GM12872 (cell line): Measurements from ENCODE around the gene CBLC.

Source experiments
- TF ChIP-seq, protein P1 (sequence below): IDR thresholded peaks from 3 replicates; pipeline ENCODE4 v1.5.1; 2011; ENCODE audit warnings: low read depth, mild to moderate bottlenecking, low read length, moderate library complexity; ENCODE audit not compliant: insufficient read depth

The CBLC gene

GRCh38 chr19:44785993-44786392 lies 8.3 kb downstream of the CBLC start:
- TF ChIP-seq, protein P1, sequence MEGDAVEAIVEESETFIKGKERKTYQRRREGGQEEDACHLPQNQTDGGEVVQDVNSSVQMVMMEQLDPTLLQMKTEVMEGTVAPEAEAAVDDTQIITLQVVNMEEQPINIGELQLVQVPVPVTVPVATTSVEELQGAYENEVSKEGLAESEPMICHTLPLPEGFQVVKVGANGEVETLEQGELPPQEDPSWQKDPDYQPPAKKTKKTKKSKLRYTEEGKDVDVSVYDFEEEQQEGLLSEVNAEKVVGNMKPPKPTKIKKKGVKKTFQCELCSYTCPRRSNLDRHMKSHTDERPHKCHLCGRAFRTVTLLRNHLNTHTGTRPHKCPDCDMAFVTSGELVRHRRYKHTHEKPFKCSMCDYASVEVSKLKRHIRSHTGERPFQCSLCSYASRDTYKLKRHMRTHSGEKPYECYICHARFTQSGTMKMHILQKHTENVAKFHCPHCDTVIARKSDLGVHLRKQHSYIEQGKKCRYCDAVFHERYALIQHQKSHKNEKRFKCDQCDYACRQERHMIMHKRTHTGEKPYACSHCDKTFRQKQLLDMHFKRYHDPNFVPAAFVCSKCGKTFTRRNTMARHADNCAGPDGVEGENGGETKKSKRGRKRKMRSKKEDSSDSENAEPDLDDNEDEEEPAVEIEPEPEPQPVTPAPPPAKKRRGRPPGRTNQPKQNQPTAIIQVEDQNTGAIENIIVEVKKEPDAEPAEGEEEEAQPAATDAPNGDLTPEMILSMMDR, result no peak

GRCh38 chr19:44788971-44789370 lies 11.3 kb downstream of the CBLC start:
- TF ChIP-seq, protein P1, result no peak

GRCh38 chr19:44789943-44790483 lies 12.3 kb downstream of the CBLC start:
- TF ChIP-seq, protein P1, result no peak

- TF ChIP-seq, protein P1, result no peak
Observed at GRCh38 chr19:44792281-44792680, 14.6 kb downstream of the CBLC start.

DNA sequence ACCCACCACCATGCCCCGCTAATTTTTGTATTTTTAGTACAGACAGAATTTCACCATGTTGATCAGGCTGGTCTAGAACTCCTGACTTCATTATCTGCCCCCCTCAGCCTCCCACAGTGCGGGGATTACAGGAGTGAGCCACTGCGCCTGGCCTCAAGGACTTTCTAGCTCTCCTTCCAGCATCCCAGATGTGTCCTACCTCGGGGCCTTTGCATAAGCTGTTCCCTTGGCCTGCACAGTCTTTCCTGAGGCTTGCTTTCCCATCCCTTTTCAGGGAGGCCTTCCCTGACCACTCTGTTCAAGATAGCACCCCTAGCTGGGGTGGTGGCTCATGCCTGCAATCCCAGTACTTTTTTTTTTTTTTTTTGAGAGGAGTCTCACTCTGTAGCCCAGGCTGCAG lies 16.9 kb downstream of the CBLC start:
- TF ChIP-seq, protein P1, result no peak

DNA sequence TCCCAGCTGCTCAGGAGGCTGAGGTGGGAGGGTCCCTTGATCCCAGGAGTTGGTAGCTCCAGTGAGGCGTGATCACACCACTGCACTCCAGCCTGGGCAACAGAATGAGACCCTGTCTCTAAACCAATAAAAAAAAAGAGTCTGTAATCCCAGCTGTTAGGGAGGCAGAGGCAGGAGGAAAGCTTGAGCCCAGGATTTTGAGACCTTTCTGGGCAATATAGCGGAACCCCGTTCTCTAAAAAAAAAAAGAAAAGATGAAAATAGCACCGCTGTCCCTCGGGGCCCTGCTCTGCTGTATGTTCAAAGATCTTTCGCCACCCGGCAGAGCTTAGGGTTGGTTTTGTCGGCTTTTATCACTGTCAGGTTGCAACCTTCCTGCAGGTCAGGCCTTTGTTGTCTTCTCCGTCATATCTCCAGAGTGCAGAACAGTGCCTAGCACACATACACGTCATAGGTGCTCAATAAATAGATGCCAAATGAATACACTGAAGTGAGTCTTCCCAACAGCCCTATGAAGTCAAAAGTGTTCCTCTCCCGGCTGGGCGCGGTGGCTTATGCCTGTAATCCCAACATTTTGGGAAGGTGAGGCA lies 17.8 kb downstream of the CBLC start:
- TF ChIP-seq, protein P1, result no peak

GRCh38 chr19:44796701-44797115 lies 19.0 kb downstream of the CBLC start:
- TF ChIP-seq, protein P1, result no peak
